Stimulated activated CD8-positive, alpha-beta memory T cell treated with anti-CD3 and anti-CD28 coated beads, Interleukin-12 subunit alpha, Interleukin-12 subunit beta, amount 100 ng/mL, for 4 hours (primary cell): ENCODE results near the gene PDZD8.
"Not testable (repeated sequence)": the region's sequence is repeated elsewhere in the genome, so short reads cannot be mapped to it uniquely, and the experiment has no call there.

Experiments
- DNase-seq: peaks from one replicate; pipeline ENCODE4 v3.0.0-alpha.2; 2020; ENCODE audit warnings: low read depth

Gene PDZD8

DNA sequence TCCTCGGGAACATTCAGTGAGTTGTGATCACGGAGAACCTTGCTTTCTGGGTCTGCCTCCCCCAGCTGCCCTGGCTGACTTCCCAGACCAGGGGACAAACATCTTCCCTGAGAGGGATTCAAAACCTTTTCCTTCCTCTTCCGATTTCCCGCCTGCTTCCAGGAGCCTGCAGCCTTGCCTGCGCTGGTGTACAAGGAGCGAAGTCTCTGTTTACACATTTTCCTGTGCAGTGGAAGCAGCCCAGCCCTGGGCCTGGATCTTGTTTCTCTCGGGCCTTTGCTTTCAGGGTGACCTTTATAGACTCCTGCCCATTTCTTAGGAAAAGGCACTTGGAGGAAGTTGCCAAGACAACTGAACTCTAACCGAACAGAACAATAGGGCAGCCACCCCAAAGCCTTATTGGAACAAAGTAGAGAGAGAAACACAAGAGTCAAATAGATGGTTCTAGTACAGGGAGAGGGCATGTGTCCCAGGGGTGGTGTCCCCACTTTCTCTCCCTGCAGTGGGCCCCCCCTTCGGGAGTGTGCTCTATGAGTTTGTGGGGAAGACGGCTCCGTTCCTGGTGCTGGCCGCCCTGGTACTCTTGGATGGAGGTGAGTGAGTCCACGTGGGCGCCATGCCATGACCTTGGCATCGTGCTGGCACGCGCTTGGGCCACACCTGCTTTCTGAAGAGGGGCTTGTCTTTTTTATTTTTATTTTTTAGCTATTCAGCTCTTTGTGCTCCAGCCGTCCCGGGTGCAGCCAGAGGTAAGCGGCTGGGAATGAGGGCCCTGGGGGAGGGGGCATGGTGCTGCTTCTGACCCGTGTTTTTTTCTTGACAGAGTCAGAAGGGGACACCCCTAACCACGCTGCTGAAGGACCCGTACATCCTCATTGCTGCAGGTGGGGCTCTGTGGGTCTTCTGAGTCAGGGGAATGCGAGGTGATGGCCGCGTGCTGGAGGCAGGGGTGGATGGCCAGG, 120.2 kb downstream of the PDZD8 start:
- no peak for DNase-seq

DNA sequence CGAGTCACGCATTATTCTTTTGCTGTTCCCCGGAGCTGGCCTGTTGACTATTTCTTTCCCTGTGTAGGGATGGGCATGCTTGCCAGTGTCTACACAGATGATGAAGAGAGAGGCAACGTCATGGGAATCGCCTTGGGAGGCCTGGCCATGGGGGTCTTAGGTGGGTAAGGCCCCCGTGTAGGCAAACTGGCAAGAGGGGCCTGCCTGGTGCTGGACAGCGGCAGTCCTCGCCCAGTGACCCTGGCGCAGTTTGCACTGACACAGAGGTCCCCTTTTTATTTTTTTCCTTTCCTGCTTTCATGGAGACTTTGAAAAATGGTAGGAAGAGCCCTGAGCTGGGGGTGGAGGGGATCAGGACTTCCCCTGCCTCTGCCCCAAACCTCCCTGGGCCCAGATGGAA, 120.9 kb downstream of the PDZD8 start:
- no peak for DNase-seq

- DNase-seq: no peak
Observed at GRCh38 chr10:117253908-117254307, 121.3 kb downstream of the PDZD8 start.

- no peak for DNase-seq
Observed at GRCh38 chr10:117250411-117250810, 124.8 kb downstream of the PDZD8 start.

GRCh38 chr10:117249493-117250093, 125.6 kb downstream of the PDZD8 start:
- DNase-seq: no peak

DNA sequence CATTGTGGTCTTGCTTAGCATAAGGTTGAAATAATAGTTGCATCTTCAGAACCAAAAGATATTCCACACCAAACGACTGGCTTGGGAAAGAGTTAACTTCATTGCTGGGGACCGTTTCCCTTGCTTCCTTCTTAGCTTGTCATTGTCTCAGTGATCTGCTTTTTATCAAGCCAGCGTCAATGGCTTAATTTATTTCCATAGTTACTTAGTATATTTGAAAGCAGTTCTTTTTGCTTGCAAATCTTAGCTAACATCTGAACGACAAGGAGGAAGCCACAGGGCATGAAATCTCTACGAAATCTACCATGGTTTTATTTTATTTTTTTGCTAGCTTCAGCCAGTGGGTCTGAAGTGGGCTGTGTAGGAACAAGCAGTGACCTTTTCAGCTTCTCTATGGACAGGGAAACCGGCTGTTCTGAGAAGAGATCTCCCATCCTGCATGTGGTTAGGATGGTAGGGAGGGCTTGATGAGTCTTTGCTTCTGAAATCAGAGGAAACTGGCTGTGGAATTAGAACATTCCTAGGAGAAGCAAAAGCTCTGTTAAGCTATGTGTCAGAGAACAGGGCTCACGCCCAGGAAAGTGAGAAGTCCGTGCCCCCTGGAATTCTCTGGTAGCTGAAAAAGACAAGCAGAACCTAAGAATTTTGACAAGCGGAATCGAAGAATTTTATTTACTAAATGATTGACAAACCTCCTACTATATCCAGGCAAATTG, 126.3 kb downstream of the PDZD8 start:
- DNase-seq: no peak

DNA sequence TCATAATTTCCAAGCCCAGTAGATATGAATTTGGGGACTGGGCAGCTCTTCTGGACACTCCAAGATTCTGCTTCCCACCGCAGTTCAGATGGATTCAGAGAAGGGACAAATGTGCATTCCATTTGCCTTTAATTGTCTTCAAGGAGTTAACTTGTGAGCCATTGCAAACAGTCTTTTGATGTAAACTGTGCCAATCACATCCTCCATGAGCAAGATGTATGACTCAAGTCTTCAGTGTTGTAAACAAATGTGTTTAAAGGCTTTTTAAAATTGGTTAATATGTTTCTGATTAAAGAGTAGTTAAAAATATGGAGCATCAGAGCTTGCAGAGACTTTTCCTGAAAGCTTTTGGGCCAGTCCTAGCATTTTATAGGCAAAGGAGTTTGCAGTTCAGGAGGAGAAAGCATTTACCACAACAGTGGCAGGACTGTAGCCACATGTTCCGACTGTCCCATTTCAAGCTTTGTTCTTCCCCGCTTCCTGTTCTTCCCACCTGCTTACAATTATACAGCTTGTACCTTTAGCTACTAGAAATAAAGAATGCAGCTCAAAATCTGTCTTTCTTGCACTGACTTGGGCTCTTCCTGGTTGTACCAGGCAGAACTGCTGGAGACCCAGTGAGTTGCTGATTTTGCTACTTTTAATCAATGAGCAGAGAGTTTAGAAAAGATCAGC, 128.1 kb downstream of the PDZD8 start:
- no peak for DNase-seq

- DNase-seq: no peak
Observed at GRCh38 chr10:117242463-117242832, 132.8 kb downstream of the PDZD8 start.

- no peak for DNase-seq
Observed at GRCh38 chr10:117241541-117242462, 133.4 kb downstream of the PDZD8 start.

- no peak for DNase-seq
Observed at GRCh38 chr10:117240621-117241529, 134.4 kb downstream of the PDZD8 start, which contains the start of gene SLC18A2. Gene SLC18A2 (plus strand): TSS chr10:117241114. CDS start chr10:117241694, 580 bp downstream.

DNA sequence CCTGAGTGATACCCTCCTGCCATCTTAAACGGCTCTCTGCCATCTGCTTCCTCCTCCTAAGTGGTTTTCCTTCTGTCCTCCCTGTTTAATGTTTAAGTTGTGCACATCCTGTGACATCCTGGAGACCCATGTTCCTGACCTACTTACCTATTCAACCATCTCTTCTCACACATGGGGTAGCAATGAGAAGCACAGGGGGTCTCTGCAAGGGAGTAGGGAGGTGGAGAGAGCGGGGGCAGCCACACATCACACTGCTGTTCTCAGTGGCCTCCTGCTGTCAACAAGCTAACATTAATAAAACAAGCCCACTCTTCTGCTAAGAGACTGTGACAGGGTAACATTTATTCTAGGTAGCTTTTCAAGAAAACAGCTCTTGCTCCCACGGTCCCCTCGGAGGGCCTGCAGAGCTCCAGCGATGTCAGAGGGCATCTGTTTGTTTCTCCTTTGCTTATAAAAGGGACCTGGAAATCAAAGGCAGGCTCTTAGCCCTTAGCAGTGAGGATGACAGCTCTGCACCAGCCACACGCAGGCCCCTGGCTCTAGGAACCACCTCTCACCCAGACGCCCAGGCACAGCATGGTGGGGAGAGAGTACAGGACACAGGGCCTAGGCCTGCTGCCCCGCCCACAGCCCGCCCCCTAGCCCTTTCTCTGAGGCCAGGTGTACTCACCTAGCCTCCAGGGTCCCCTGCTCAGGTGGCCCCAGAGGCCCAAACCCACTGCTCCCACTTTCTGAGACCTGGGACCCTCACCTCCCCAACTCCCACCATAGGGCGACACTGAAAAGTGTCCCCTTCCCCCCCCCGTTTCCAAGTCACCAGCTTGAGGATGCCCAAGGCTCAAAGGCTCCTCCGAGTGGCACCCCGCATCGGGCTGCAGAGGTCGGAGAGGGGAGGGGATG, 135.3 kb downstream of the PDZD8 start:
- DNase-seq: no peak

- DNase-seq: no peak
Observed at GRCh38 chr10:117239051-117239450, 136.2 kb downstream of the PDZD8 start.

DNA sequence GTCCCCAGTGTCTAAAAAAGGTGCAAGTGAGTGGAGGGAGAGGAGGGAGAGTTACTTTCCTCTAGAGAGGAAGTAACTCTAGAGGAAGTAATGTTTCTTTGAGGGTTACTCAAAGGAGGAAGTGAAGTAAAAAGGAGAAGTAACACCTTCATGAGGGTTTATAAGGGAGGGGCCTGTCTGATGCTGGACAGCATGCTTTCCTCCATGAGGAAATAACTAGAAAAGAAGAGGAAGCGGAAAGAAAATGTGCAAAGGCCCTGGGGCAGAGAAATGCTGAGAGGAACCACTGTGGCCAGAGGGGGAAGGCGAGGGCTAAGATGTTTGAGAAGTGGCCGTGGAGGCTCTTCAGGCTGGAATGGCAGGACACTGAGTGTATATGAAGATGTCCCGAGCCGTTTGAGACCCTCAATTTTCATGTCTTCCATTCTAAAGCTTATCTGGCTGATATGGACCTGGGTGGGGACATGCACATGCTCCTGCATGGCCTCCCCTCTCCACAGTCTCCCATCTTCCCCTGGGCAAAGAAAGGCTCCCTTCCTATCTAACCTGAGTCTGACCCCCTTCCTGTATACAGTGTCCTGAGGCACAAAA, 137.7 kb downstream of the PDZD8 start:
- DNase-seq: no peak

DNA sequence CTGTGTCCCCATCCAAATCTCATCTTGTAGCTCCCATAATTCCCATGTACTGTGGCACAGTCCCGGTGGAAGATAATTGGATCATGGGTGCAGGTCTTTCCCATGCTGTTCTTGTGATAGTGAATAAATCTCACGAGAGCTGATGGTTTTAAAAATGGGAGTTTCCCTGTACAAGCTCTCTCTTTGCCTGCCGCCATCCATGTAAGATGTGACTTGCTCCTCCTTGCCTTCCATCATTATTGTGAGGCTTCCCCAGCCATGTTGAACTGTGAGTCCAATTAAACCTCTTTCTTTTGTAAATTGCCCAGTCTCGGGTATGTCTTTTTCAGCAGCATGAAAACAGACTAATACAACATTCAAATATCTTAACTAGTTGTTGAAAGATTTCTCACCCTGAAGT, 145.1 kb downstream of the PDZD8 start:
- DNase-seq: not testable (repeated sequence)

- DNase-seq: no peak
Observed at GRCh38 chr10:117228210-117228609, 147.0 kb downstream of the PDZD8 start.
